PC-3 (cell line): ENCODE results near the gene DEPDC1B.

Experiments
- CTCF ChIP-seq: fragments of 300-600 bp; sonication (generic); conservative IDR thresholded peaks from 2 replicates; pipeline ENCODE4 v1.5.1; 2017; ENCODE audit warnings: antibody characterized with exemption, low read depth, mild to moderate bottlenecking, low read length
- EZH2 ChIP-seq: fragments of 300-600 bp; sonication (generic); IDR thresholded peaks from one replicate; pipeline ENCODE4 v1.6.1; 2017; ENCODE audit warnings: antibody characterized with exemption, mild to moderate bottlenecking, low read length; ENCODE audit not compliant: unreplicated experiment

- TF ChIP-seq CTCF (no peak), EZH2 (no peak)
Observed at GRCh38 chr5:60703944-60704343, 4.0 kb upstream of the DEPDC1B start.
